GM20000 (cell line): ENCODE results near the gene SLC5A3.

ENCODE experiments used
- DNase-seq: peaks from one replicate; pipeline ENCODE4 v3.0.0; 2012; ENCODE audit warnings: low spot score
- CTCF ChIP-seq: IDR thresholded peaks from 2 replicates; pipeline ENCODE4 v1.5.1; 2012; ENCODE audit warnings: mild to moderate bottlenecking, control low read depth; ENCODE audit errors: extremely low read depth, missing control alignments

SLC5A3 gene

GRCh38 chr21:34088752-34089151 lies 15.4 kb downstream of the SLC5A3 start:
- DNase-seq = no peak
- TF ChIP-seq CTCF = no peak

GRCh38 chr21:34091032-34091431 lies 17.7 kb downstream of the SLC5A3 start:
- DNase-seq = no peak
- no peak for TF ChIP-seq CTCF

- no peak for TF ChIP-seq CTCF
- no peak for DNase-seq
Measured at GRCh38 chr21:34091607-34092006, 18.2 kb downstream of the SLC5A3 start.

GRCh38 chr21:34092262-34092921 lies 19.0 kb downstream of the SLC5A3 start:
- DNase-seq = no peak
- no peak for TF ChIP-seq CTCF

- no peak for DNase-seq
- TF ChIP-seq CTCF = no peak
Measured at GRCh38 chr21:34093083-34093482, 19.7 kb downstream of the SLC5A3 start.

- TF ChIP-seq CTCF = no peak
- no peak for DNase-seq
Measured at GRCh38 chr21:34094949-34095348, 21.6 kb downstream of the SLC5A3 start.

GRCh38 chr21:34097442-34097841 lies 24.1 kb downstream of the SLC5A3 start:
- DNase-seq = no peak

More at GRCh38 chr21:34097442-34097841, 24.1 kb downstream of the SLC5A3 start:
- no peak for TF ChIP-seq CTCF
